Cardiac atrium fibroblast (primary cell): Measurements from ENCODE around the gene YWHAB. TPM values are rescaled to one million over a fixed set of nuclear protein-coding genes. Genes with fewer than 3 reads are reported as not detected.

ENCODE experiments used
- total RNA-seq: library from RNA; depleted of rRNA; stranded (reverse); fragments of >200 nt; gene quantifications from 2 replicates; pipeline ENCODE4 v1.2.3, GENCODE V29; 2015

The YWHAB gene
- total RNA-seq, result 96.9 and 116 TPM in 2 replicates

DNA sequence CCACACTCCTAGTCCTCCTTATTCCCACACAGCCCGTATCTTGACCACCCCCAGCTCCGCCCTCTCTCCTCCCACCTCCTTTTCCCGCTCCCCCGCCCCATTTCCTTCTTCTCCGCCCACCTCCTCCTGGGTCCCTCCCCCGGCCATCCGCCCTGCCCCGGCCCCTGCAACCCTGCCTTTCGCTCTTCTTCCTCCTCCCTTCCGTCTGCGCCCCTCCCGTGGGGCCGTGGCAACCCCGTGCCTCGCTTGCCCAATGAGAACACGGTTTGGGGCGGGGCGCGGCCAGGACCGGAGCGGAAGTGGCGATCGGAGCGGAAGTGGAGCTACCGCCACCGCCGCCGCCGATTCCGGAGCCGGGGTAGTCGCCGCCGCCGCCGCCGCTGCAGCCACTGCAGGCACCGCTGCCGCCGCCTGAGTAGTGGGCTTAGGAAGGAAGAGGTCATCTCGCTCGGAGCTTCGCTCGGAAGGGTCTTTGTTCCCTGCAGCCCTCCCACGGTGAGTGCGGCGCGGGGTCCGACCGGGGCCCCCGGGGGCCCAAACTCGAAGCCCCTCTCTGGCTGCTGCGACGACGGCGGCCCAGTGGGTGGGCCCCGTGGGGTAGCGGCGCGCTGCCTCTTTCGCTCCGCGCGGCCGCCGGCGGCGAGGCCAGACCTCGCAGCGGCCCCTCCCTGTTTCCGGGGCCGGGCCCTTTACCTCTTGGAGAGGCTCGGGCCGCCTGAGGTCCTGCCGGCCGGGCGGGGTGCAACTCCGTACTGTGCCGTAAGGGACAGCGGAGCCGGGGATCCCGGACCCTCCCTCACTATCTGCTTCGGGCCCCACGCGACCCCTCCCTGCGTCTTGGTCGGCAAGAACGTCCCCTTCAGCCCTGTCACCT lies at the start of gene YWHAB:
Gene YWHAB (plus strand): TSS at position 314 of the 874 bp plus-strand sequence. CDS start 15,829 bp downstream, outside the sequence.

GRCh38 chr20:44909872-44910689 lies 24.6 kb downstream of the YWHAB start, which contains the start of gene PABPC1L:
PABPC1L (plus strand) TSS chr20:44910060; CDS start chr20:44910144, 84 bp downstream.

Other genes starting within 250 kb of the YWHAB start
- 15.6 and 22.0 TPM in 2 replicates for gene ADA, start 234.0 kb upstream of the YWHAB start, total RNA-seq
- gene CCN5, start 170.3 kb upstream of the YWHAB start, total RNA-seq, result 4.1 and 5.8 TPM in 2 replicates
- 0.18 and 1.1 TPM in 2 replicates for gene KCNK15, start 139.8 kb upstream of the YWHAB start, total RNA-seq
- not detected in 2 replicates for gene RIMS4, start 75.2 kb upstream of the YWHAB start, total RNA-seq
- gene PABPC1L, start 24.4 kb downstream of the YWHAB start, total RNA-seq, result 11.6 and 20.1 TPM in 2 replicates
- gene TOMM34, start 74.7 kb downstream of the YWHAB start, total RNA-seq, result 22.0 and 42.9 TPM in 2 replicates
- gene STK4, start 80.8 kb downstream of the YWHAB start, total RNA-seq, result 13.5 and 19.8 TPM in 2 replicates
- 2.3 and 2.4 TPM in 2 replicates for gene KCNS1, start 215.4 kb downstream of the YWHAB start, total RNA-seq
- gene WFDC5, start 229.5 kb downstream of the YWHAB start, total RNA-seq, result not detected in 2 replicates
- gene WFDC12, start 238.8 kb downstream of the YWHAB start, total RNA-seq, result not detected in 2 replicates